ENCODE data around the gene PSMD6.

Gene PSMD6

DNA sequence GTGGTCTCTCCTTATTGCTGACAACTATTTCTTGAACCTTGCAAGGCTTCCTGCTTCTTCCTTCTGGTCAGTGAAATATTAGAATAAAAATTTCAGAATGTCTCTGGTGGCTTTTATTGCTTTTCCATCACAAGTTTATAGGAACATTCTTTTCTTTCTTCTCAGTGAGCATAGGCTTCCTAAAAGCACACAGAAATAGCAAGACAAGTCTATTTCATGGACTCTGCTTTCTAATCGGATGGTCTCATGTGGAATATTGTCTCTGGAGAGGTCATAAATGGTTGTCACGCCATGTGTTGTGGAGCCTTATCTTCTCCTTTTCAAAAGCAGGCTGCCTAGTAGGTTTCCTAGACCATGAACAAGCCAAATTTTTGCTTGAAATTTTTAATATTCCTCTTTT lies 9.8 kb upstream of the PSMD6 start:
- peaks cover 5% of the 10 kb centered on the region for H3K4me1 Mint-ChIP-seq (ENCODE audit: low read depth)
- H3K36me3 Mint-ChIP-seq (ENCODE audit: low read depth) = no peaks in the 10 kb centered on the region

DNA sequence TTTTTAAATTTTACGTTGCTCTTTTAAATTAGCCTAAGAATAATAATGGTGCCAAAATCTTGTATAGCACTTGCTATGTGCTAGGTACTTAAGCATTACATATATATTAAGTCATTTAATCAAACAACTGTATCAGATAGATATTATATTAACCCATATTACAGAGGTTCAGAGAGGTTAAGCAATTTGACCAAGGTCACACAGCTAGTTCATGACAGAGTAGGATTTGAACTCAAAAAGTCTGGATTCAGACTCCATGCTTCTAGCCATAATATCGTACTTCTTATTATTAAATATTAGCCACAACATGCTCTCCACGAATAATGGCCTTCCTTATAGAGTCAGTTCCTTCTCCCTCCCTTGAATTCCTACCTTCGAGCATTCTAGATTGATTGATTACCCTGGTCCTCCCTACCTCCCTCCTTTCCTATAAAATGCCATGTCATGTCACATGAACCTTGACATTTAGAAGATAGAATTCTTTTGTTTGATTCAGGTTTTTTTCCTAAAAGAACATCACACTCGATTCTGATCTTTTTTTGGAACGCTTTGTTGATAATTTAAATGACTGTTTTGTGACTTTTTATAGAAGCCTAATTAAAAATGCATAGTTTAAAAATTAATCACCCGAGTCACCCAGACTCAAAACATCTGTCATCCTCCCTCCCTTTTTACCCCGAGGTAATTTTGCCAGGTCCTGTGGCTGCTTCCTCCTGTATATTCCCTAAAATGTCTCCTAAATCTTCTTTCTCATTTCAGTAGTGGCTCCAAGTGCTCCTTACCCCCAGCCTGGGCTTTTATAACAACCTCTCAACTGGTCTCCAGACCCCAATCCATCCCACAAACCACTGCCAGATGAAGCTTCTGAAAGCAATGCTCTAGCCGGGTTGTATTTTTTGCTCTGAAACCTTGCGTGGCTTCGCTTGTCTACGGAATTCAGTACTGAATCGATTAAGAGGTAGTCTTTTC lies 8.5 kb upstream of the PSMD6 start:
- Mint-ChIP-seq H3K4me3 (no peak overlapping the region), H3K4me1 (ENCODE audit: low read depth) (peaks cover 5% of the 10 kb centered on the region), H3K27me3 (ENCODE audit: low read depth) (peaks cover 36% of the 10 kb centered on the region), H3K9me3 (peaks cover 16% of the 10 kb centered on the region), H3K36me3 (ENCODE audit: low read depth) (no peaks in the 10 kb centered on the region), H3K27ac (no peak overlapping the region)
- no peak for DNase-seq (ENCODE audit: low spot score)

More for the DNA sequence above, 9.8 kb upstream of the PSMD6 start:
- Mint-ChIP-seq H3K4me3 (no peak overlapping the region), H3K27me3 (ENCODE audit: low read depth) (peaks cover 26% of the 10 kb centered on the region), H3K9me3 (peaks cover 16% of the 10 kb centered on the region), H3K27ac (no peak overlapping the region)
- DNase-seq (ENCODE audit: low spot score) = no peak

DNA sequence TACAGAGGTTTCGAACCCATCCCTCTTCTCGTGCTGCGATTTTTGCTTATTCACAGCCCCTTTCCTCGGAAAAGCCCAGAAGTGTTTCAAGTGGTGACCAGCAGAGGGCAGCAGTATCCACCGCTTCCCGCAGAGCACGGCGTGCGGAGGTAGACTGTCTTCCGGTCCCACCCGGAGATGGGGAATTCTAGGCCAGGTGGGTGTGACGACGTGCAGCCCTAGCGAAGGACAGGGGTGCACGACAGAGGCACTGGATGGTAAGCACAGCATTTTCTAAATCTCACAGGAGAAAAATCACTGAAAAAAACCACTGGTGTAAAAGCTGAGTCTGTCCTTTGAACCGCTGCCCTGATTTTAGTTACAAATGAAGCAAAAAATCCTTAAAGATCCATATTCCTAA lies 7.4 kb upstream of the PSMD6 start:
- Mint-ChIP-seq H3K9me3 (peaks cover 16% of the 10 kb centered on the region), H3K4me3 (peak overlapping the region; percentile 84), H3K27ac (no peak overlapping the region), H3K27me3 (ENCODE audit: low read depth) (peaks cover 36% of the 10 kb centered on the region), H3K4me1 (ENCODE audit: low read depth) (peaks cover 5% of the 10 kb centered on the region), H3K36me3 (ENCODE audit: low read depth) (no peaks in the 10 kb centered on the region)
- DNase-seq (ENCODE audit: low spot score) = peak; percentile 73

DNA sequence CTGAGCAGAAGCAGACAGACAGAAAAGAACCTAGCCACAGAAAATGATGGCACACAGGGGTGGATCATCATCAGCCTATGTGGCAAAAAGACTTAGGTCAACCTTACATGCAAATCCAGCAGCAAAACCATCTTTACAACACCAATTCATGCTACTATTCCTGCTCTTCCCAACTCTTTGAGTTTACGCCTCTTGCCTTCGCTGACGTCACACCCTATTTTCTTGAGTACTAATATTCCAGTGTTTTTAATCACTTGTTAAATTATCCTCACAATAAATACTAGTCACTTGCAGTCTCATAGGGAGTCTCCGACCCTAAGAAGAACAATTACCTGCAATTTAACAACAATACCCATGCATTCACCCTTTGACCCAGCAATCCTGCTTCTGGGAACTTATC lies 6.0 kb upstream of the PSMD6 start:
- H3K27me3 Mint-ChIP-seq (ENCODE audit: low read depth) = peaks cover 34% of the 10 kb centered on the region
- no peak for DNase-seq (ENCODE audit: low spot score)
- no peaks in the 10 kb centered on the region for H3K36me3 Mint-ChIP-seq (ENCODE audit: low read depth)
- H3K9me3 Mint-ChIP-seq = peaks cover 6% of the 10 kb centered on the region
- H3K4me1 Mint-ChIP-seq (ENCODE audit: low read depth) = peaks cover 5% of the 10 kb centered on the region
- H3K4me3 Mint-ChIP-seq = no peak overlapping the region
- no peak overlapping the region for H3K27ac Mint-ChIP-seq

DNA sequence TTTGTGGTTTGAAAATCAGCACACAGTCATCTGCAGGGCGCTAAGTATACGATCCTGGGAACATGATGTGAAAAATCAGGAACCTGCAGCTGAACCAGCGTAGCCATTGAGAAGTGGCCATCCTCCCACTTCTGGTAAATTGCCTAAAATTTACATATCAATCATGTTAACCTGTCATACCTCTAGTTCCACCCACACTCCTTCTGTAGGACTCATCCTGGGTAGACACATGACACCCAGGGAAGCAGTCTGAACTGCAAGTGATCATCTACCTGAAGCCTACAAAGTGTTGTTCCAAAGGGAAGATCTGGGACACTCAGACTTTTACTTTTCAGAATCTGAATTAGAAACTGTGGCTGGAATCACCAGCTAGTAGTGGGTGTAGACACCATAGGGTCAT lies 5.5 kb upstream of the PSMD6 start:
- H3K4me3 Mint-ChIP-seq = no peak overlapping the region
- H3K27ac Mint-ChIP-seq = no peak overlapping the region
- H3K4me1 Mint-ChIP-seq (ENCODE audit: low read depth) = peaks cover 8% of the 10 kb centered on the region
- H3K27me3 Mint-ChIP-seq (ENCODE audit: low read depth) = peaks cover 34% of the 10 kb centered on the region
- H3K36me3 Mint-ChIP-seq (ENCODE audit: low read depth) = no peaks in the 10 kb centered on the region
- DNase-seq (ENCODE audit: low spot score) = no peak
- H3K9me3 Mint-ChIP-seq = peaks cover under 1% of the 10 kb centered on the region

DNA sequence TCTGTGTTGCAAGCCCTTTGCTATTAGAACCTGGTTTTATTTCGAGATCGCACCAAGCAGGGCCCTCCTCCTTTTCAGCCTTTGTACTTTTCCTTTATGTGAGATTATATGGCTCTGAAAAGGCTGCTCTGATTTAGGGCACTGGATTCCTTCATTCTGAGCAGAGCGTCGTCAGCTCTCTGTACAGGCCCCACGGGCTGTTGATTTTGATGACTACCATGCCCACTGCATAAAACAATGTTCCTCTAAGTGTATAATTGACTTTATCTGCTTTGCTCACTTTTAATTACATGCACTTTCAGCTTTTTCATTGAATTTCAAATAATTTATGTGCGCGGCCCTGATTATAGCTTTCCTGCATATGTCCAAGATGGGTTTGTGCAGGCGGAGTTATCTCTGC lies 4.4 kb upstream of the PSMD6 start:
- Mint-ChIP-seq H3K27me3 (ENCODE audit: low read depth) (peaks cover 34% of the 10 kb centered on the region), H3K36me3 (ENCODE audit: low read depth) (peaks cover 2% of the 10 kb centered on the region), H3K4me3 (no peak overlapping the region), H3K4me1 (ENCODE audit: low read depth) (peaks cover 11% of the 10 kb centered on the region), H3K27ac (no peak overlapping the region), H3K9me3 (no peaks in the 10 kb centered on the region)
- DNase-seq (ENCODE audit: low spot score) = no peak

DNA sequence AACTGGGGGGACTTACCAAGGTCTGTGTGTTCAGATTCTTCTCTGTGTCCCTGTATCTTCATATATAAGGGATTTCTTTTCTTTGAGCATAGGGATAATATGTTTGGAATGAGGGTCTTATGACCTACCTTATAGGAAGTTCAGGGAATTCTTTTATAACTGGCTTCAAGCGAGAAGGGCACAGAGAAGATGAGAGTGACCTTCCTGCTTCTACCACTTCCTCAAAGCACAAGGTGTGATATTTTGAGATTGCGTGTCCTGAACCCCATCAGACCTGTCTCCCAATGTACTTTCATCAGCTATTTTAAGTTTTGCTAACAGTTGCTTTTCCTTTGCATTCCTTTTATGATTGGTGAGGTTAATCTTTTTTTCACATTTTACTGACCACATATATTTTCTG lies 3.1 kb upstream of the PSMD6 start:
- Mint-ChIP-seq H3K27me3 (ENCODE audit: low read depth) (peaks cover 31% of the 10 kb centered on the region), H3K4me1 (ENCODE audit: low read depth) (peaks cover 22% of the 10 kb centered on the region), H3K27ac (no peak overlapping the region), H3K9me3 (no peaks in the 10 kb centered on the region), H3K4me3 (no peak overlapping the region), H3K36me3 (ENCODE audit: low read depth) (peaks cover 14% of the 10 kb centered on the region)
- no peak for DNase-seq (ENCODE audit: low spot score)

DNA sequence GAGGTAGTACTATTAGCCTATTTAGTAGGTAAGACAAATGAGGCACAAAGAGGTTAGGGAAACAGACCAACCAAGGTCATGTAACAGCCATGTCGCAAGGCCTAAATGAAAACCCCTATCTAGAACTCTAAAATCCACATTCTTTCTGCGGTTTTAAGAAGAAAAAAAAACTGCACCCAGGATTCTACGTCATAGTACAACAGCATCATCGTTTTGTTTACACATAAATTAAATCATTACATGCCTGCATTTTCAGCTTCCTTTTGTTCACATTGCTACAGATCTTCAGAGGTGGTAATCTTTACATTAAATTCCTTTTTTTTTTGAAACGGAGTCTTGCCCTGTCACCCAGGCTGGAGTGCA lies 548 bp upstream of the PSMD6 start:
- Mint-ChIP-seq H3K27ac (peak overlapping the region; percentile 90), H3K4me3 (peak overlapping the region; percentile 85), H3K27me3 (ENCODE audit: low read depth) (peaks cover 20% of the 10 kb centered on the region), H3K4me1 (ENCODE audit: low read depth) (peaks cover 23% of the 10 kb centered on the region), H3K9me3 (no peaks in the 10 kb centered on the region), H3K36me3 (ENCODE audit: low read depth) (peaks cover 26% of the 10 kb centered on the region)
- no peak for DNase-seq (ENCODE audit: low spot score)

DNA sequence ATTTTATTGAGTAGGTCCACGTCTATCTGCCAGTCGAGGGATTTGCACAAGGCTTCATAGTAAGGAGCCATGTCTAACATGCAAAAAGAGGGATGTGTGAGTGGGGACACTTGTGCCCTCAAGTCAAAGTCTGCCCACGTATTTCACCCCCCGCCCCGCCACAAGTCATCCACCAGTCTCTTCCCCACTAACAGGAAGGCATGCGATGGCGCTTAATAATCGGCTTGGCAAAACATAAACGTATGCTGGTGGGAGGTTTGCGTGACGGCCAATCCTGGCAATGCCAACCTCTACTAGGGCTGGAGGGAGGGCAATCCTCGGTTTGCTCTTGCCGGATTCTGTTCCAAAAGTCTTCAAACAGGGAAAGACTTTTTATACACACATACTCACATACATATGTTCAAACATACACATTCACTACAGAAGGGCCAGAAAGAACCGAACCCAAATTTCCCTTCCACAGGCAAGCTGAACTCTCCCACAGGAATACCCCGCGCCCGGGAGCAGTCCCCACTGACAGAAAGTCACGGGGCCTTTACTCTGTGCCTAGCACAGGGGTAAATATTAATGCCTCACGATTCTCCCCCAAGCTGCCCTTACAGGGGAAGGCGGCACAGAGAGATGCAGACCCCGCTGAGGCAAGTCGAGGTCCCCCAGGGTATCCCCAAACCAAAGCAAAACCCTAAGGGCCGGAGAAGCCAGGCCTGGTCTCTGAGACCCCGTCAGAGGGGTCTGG lies 675 bp downstream of the PSMD6 start:
- no peaks in the 10 kb centered on the region for H3K9me3 Mint-ChIP-seq
- H3K36me3 Mint-ChIP-seq (ENCODE audit: low read depth) = peaks cover 36% of the 10 kb centered on the region
- H3K27ac Mint-ChIP-seq = peak overlapping the region; percentile 90
- peaks cover 23% of the 10 kb centered on the region for H3K4me1 Mint-ChIP-seq (ENCODE audit: low read depth)
- peak overlapping the region; percentile 85 for H3K4me3 Mint-ChIP-seq
- H3K27me3 Mint-ChIP-seq (ENCODE audit: low read depth) = peaks cover 8% of the 10 kb centered on the region
- DNase-seq (ENCODE audit: low spot score) = peak; percentile 4

DNA sequence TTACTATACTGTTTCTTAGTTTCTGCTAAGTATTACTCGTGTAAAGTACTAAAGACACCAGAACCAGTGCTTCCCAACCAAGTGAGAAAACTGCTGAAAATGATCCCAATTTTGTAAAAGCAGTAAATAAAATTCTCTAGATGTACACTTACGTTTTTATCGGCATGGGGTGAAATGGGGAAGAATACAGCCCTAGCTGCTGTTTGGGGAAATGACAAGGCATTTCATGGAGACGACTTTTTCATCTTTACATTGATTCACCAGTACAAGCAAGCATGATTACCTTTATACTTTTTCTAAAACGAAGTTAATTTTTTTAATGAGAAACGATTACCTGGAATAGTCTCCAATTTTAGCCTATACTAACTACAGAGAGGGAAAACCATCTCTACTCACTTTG lies 1.4 kb downstream of the PSMD6 start:
- Mint-ChIP-seq H3K36me3 (ENCODE audit: low read depth) (peaks cover 42% of the 10 kb centered on the region), H3K4me3 (peak overlapping the region; percentile 85)
- no peak for DNase-seq (ENCODE audit: low spot score)

DNA sequence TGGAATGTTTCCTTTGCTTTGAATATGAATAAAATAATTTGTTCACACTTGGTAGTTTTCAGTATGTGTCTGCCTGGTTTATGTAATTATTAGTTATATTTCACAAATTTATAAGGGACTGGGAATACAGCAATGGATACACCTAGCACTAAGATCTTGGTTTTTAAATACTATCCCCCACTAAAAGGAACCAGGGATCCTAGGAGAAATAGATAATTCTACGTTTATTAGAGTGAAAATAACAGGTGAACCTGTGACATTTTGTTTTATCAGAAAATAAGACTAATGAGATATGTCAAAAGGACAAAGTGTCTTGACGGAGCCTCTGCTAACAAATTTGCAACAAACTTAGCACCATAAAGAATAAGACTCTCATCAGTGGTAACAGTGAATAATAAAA lies 3.4 kb downstream of the PSMD6 start:
- Mint-ChIP-seq H3K4me1 (ENCODE audit: low read depth) (peaks cover 23% of the 10 kb centered on the region), H3K36me3 (ENCODE audit: low read depth) (peaks cover 49% of the 10 kb centered on the region)

More for the DNA sequence above, 1.4 kb downstream of the PSMD6 start:
- H3K9me3 Mint-ChIP-seq = no peaks in the 10 kb centered on the region
- H3K4me1 Mint-ChIP-seq (ENCODE audit: low read depth) = peaks cover 23% of the 10 kb centered on the region
- peaks cover 1% of the 10 kb centered on the region for H3K27me3 Mint-ChIP-seq (ENCODE audit: low read depth)
- peak overlapping the region; percentile 46 for H3K27ac Mint-ChIP-seq

DNA sequence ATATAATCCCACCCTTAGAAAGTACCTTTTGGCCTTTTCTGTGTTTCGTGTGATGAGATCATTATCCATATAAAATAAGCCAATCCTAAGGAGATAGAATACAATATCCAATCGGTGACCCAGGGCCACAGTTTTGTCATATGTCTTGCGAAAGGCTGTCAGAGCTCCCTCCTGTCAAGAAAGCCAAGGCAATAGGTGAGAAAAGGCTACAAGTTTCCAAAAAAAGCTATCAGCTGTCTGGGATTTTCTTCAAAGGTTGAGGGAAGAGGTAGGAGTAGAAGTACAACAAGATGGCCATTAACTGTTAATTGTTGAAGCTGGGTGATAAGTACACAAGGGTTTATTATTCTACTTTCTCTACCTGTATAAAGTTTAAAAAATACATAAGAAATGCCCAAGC lies 4.0 kb downstream of the PSMD6 start:
- H3K9me3 Mint-ChIP-seq = no peaks in the 10 kb centered on the region
- H3K27me3 Mint-ChIP-seq (ENCODE audit: low read depth) = no peaks in the 10 kb centered on the region
- peaks cover 23% of the 10 kb centered on the region for H3K4me1 Mint-ChIP-seq (ENCODE audit: low read depth)
- no peak overlapping the region for H3K4me3 Mint-ChIP-seq
- no peak for DNase-seq (ENCODE audit: low spot score)
- no peak overlapping the region for H3K27ac Mint-ChIP-seq
- peaks cover 55% of the 10 kb centered on the region for H3K36me3 Mint-ChIP-seq (ENCODE audit: low read depth)

More for the DNA sequence above, 3.4 kb downstream of the PSMD6 start:
- DNase-seq (ENCODE audit: low spot score) = no peak
- H3K27ac Mint-ChIP-seq = no peak overlapping the region
- no peaks in the 10 kb centered on the region for H3K9me3 Mint-ChIP-seq
- no peak overlapping the region for H3K4me3 Mint-ChIP-seq
- H3K27me3 Mint-ChIP-seq (ENCODE audit: low read depth) = no peaks in the 10 kb centered on the region

DNA sequence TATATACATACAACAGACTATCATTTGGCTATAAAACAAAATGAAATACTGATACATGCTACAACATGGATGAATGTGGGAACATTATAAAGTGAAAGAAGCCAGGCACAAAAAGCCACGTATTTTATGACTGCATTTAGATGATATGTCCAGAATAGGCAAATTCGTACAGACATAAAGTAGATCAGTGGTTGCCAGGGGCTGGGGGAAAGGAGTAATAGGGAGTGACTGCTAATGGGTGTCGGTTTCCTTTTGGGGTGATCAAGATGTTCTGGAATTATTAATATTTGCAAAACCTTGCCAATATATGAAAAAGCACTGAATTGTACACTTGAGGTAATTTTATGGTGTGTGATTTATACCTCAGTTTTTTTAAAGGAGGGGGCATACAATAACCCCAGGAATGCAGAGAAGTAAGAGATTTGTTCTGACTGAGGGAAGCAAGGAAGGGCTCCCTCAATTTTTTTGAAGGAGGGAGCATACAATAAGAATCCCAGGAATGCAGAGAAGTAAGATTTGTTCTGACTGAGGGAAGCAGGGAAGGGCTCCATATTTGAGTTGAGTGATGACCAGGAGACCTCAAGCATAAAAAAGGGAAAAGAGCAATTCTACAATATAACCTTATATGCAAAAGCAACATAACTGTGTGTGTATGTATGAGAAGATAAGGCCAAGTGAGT lies 6.2 kb downstream of the PSMD6 start:
- Mint-ChIP-seq H3K9me3 (no peaks in the 10 kb centered on the region), H3K27me3 (ENCODE audit: low read depth) (no peaks in the 10 kb centered on the region), H3K4me1 (ENCODE audit: low read depth) (peaks cover 12% of the 10 kb centered on the region), H3K4me3 (no peak overlapping the region), H3K27ac (no peak overlapping the region), H3K36me3 (ENCODE audit: low read depth) (peaks cover 66% of the 10 kb centered on the region)
- DNase-seq (ENCODE audit: low spot score) = no peak

DNA sequence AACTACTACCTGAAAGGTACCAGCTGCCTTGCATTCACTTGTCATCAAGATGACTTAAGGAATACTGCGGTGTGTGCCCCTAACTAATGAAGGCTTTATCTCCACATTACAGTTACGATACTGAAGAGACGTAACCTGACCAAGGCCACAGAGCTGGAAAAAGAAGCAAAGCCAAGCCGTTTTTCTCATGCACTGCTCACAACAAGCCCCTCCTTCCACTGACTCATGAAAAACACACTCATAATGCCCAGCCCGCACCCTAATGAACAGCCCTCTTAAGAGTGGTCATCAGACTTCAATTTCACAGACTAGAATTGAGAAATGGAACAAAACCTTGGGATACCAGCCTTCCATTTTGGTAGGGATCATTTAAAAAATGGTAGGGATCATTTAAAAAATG lies 11.6 kb downstream of the PSMD6 start:
- H3K27ac Mint-ChIP-seq = no peak overlapping the region
- no peak overlapping the region for H3K4me3 Mint-ChIP-seq
- no peaks in the 10 kb centered on the region for H3K27me3 Mint-ChIP-seq (ENCODE audit: low read depth)
- no peaks in the 10 kb centered on the region for H3K9me3 Mint-ChIP-seq
- H3K36me3 Mint-ChIP-seq (ENCODE audit: low read depth) = peaks cover 67% of the 10 kb centered on the region
- peaks cover 17% of the 10 kb centered on the region for H3K4me1 Mint-ChIP-seq (ENCODE audit: low read depth)
- DNase-seq (ENCODE audit: low spot score) = no peak
